IPS-18c (cell line): Measurements from ENCODE around the gene TMEM184A.

Experiments
- H3K4me3 ChIP-seq: 2 replicates; pipeline ENCODE4 v1.7.0; 2013; ENCODE audit warnings: low read depth, mild to moderate bottlenecking, low read length, moderate library complexity; ENCODE audit not compliant: insufficient read depth
- H3K9me3 ChIP-seq: one replicate; pipeline ENCODE4 v1.6.1; 2013; ENCODE audit warnings: mild to moderate bottlenecking, low read length, moderate library complexity; ENCODE audit not compliant: control insufficient read depth, insufficient read depth

The TMEM184A gene

DNA sequence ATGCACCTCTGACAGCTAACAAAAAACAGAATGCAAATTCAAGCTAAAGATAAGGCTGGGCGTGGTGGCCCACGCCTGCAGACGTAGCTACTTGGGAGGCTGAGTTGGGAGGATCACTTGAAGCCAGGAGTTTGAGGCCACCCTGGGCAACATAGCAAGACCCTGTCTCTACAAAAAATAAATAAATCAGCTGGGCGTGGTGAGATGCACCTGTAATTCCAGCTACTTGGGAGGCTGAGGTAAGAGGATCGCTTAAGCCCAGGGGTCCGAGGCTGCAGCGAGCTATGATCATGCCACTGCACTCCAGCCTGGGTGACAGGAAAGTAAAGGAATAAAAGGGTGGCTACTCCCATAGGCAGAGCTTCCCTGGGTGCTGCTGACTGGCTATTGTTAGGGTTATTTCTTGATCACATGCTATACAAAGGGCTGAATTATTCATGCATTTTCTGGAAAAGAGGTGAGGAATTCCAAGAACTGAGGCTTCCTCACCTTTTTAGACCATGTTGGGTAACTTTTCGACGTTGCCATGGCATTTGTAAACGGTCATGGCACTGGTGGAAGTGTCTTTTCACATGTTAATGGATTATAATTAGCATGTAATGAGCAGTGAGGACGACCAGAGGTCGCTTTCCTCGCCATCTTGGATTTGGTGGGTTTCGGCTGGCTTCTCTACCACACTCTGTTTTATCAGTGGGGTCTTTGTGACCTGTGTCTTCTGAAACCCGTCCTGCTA lies 20.7 kb upstream of the TMEM184A start:
- Histone ChIP-seq H3K9me3 (no peaks in the 10 kb centered on the region), H3K4me3 (no peak overlapping the region)

DNA sequence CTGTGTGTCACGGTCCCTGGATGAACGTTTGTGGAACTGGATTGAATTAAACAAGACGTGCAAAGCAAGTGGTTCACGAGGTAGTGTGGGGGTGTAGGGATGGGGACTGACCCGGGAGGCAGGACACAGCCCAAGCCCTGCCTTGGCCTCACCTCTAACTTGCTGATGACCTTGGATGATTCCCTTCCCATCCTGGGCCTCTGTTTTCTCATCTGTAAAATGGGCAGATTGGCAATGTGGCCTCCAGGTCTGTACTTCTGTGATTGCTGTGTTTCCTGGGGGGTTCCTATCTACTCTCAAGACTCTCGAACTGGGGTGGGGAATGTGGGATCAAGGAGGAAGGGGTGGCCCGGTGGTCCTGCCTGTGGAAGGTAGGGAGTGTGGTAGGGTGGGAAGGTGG lies 19.8 kb upstream of the TMEM184A start:
- Histone ChIP-seq H3K9me3 (no peaks in the 10 kb centered on the region), H3K4me3 (no peak overlapping the region)

DNA sequence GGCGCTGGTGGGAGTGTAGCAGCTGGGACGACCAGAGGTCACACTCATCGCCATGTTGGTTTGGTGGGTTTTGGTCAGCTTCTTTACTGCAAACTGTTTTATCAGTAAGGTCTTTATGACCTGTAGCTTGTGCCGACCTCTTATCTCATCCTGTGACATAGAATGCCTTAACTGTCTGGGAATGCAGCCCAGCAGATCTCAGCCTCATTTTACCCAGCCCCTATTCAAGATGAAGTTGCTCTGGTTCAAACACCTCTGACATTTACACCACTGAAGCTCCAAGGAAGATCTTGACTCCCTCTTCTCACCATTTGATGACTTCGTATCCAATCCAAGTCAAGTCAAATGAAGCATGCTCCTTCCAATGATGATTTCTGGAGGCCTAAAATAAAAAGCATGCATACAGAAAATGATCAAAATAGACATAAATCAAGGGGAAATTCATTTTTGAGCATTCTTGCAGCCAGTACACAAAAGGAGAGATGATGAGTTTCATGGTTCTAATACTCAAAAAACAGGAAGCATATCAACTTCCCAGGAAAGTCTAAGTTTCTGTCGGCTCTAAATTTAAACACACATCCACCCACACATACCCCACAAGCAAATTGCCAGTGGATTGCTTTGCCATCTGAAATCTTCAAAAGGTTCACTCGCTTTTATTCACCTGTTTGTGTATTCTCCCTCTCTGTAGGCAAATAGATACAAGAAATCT lies 16.3 kb upstream of the TMEM184A start:
- peaks cover 2% of the 10 kb centered on the region for H3K9me3 ChIP-seq
- no peak overlapping the region for H3K4me3 ChIP-seq

DNA sequence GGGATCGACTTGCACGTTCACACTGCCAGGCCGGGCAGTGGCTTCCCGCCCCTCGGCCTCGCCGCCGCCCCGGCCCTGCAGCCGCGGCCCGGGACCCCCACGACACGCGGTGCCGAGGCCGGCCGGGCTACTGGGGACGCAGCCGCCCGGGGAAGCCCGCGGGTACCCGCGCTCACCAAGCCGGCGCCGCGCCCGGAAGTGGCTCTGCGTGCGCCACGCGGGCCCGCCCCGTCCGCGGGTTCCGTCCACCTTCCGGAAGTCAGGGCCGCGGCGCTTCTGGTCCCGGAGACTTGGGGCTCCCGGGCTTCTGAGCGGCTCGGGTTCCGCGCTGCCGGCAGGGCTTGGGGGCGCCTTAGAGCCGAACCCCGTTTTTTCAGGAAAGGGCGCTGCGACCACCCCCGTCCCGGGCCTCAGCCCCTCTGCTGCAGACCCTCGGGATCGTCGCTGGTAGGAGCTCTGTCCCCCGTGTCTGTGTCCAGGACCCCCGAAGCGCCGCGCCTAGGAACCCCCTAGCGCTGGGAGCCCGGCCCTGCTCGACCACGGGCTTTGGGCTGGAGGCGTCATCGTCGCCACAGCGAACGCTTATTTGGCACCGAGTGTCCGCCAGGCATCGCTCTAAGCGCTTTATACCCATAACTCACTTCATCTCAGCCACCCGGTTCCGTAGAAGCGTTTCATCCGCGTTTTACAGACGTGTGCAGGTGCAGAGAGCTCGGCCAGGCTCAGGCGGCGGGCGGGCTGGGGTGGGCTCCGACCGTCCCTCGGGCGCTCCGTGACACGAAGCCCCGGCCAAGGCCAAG lies 14.0 kb upstream of the TMEM184A start, which contains the start of gene PSMG3:
Gene PSMG3, minus strand, starts transcription at position 200 of the 800 bp plus-strand sequence. CDS start 693 bp downstream, outside the sequence.
- Histone ChIP-seq H3K4me3 (peak within 1 kb of the TSS; percentile 54), H3K9me3 (peaks cover 2% of the 10 kb centered on the region)

DNA sequence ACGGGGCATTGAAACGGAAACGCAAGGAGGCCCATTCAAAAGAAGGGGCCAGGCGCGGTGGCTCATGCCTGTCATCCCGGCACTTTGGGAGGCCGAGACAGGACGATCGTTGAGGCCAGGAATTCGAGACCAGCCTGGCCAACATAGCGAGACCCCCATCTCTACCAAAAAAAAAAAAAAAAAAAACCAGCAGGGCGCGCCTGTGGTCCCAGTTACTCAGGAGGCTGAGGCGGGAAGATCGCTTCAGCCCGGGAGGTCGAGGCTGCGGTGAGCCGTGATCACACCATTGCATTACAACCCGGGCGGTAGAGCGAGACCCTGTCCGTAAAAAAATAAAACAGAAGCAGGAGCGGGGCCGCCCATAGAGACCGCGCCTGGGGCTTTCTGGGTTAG lies 13.4 kb upstream of the TMEM184A start:
- peaks cover 2% of the 10 kb centered on the region for H3K9me3 ChIP-seq
- H3K4me3 ChIP-seq = peak overlapping the region; percentile 54

DNA sequence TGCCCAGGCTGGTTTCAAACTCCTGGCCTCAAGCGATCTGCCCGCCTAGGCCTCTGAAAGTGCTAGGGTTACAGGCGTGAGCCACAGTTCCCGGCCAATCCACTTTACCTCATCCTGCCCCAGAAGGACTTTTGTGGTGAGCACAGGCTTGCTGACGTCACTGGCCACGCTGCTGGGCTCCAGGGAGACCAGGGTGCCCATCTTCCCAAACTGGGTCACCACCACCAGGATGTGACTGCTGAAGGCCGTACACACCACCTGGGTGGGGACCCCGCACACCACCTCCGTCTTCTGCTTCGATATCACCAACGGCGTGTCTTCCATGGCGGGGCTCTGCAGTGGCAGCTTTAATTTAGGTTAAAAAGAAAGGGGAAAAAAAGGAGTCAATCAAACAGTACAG lies 13.0 kb upstream of the TMEM184A start:
- Histone ChIP-seq H3K4me3 (0 out of 2 replicates have a peak overlapping the region, but pooled peaks have one; percentile 54), H3K9me3 (peaks cover 2% of the 10 kb centered on the region)

DNA sequence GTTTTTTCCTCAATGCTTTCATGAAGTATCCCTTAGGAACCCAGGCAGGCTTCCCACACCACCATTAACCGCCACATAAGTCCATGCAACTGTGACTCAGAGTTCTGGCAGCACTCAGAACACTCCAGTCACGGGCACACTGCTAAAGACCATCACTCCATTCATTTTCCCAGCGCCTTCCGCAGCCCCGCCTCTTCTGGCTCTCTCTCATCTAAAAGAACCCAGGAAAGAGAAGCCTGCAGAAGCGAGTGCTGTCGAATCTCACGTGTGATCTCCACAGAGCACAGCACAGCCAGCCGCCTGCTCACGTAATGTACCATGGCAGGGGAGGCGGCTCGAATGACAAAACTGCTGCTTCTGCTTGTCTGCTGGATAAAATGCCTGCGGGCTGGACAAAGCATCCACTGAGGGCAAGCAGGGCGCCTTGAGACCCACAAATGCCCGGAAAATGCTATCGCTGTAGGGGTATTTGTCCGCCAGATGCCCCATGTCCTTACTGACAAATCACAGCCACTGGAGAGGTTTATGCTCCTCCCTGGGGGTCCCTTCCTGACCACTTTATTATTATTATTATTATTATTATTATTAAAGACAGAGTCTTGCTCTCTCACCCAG lies 12.0 kb upstream of the TMEM184A start:
- Histone ChIP-seq H3K4me3 (no peak overlapping the region; the same call in 1 of the 2 replicates), H3K9me3 (peaks cover 2% of the 10 kb centered on the region)

DNA sequence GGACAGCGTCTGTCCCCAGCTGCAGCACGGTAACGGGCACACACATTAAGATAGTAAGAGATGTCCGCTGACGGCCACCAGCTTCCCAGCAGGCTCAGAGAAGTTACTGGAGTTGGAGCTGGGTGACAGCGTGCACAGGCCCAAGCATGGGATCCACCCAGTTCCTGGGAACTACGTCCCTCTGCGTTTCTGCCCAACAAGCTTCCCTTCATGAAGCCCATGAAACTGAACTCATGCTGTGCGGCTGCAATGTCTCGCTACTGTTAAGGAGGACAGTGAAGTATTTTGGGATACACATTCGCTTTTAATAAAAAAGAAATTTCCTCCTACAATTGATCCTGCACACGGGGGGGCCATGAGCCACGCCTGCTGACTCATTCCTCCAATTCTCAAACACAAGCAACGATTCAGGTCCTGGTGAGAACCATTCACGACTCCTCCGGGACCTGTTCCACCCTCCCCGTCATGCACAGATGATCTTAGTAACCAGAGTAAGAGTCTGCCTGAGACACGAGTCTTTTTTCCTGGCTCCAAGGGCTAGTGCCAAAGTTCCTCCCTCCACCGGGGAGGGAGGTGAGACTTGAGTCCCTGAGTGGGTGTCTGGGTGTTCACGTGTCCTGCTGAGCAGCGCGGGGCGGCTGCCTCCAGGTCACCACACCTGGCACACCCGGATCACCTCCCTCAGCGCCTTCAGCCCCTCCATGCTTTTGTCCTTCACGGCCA lies 11.2 kb upstream of the TMEM184A start:
- no peak overlapping the region for H3K4me3 ChIP-seq
- H3K9me3 ChIP-seq = peaks cover 2% of the 10 kb centered on the region

DNA sequence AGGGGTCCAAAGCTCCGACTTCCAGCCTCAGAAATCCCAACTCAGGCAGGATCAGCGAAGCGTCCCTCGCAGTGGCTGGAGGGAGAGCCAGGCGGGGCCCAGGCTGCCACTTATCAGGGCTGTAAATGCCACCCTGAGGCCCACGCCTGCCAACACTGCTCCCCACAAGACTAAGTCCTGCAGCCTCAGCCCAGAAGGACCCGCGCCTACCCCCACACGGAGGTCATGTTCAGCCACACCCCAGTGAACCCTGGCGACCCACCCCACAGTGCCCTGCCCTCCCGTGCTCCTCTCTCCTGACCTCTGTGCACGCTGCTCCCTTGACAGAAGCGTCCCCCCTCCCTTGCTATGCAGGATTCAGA lies 10.7 kb upstream of the TMEM184A start:
- Histone ChIP-seq H3K4me3 (no peak overlapping the region), H3K9me3 (peaks cover 2% of the 10 kb centered on the region)

DNA sequence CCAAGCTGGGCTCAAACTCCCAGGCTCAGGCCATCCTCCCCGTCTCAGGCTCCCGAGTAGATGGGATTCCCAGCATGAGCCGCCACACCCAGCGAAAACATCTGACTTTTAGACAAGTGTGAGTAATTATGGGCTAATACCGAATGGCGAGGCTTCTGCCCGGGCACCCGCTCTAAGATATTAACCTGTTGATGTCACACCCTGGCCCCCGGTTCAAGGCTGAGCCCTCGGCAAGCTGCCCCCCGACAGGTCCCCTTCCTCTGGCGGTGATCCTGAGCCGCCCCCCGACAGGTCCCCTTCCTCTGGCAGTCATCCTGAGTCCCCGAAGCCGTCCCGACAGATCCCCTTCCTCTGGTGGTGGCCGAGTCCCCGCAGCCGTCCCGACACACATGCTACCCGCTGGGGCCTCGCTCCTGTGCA lies 8.6 kb upstream of the TMEM184A start:
- Histone ChIP-seq H3K9me3 (peaks cover 2% of the 10 kb centered on the region), H3K4me3 (no peak overlapping the region)

DNA sequence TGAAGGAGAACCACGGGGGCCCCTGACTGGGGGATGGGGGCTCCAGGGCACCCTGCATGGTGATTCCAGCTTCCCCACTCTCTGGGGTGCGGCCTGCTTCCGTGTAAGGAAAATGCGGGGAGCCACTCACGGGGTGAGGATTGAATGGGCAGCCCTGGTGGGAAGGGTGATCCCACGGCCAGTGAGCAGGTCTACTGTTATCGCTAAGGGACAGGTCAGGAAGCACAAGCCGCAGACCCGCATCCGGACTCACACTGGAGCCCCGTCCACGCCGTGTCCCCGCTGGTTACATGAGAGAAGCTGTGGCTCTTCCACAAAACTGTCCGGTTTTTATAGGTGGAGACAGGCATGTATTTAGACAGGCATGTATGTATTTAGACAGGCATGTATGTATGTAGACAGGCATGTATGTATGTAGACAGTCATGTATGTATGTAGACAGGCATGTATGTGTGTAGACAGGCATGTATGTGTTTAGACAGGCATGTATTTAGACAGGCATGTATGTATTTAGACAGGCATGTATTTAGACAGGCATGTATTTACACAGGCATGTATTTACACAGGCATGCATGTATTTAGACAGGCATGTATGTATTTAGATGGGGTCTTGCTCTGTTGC lies 8.1 kb upstream of the TMEM184A start:
- H3K9me3 ChIP-seq = no peaks in the 10 kb centered on the region
- no peak overlapping the region for H3K4me3 ChIP-seq

DNA sequence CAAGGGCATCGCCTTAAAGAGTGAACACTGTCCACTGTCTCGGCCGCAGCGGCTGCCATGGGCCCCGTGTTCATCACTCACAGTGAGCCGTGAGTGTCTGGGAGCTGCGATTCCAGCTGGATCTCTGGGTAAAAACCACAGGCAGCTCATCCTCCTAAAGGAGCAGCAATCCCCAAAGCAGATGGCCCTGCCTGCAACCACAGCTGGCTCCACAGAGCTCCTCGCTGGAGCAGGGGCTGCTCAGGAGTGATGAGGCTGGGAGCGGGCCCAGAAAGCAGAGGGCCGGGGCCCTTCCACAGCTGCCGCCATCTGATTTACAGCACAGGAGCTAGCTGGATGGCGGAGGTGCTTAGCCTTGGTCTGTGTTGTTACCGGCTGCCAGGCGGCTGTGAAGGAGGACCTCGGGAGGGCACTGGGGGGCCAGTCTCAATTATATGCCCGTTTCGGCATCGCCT lies 6.6 kb upstream of the TMEM184A start:
- Histone ChIP-seq H3K4me3 (no peak overlapping the region), H3K9me3 (no peaks in the 10 kb centered on the region)

DNA sequence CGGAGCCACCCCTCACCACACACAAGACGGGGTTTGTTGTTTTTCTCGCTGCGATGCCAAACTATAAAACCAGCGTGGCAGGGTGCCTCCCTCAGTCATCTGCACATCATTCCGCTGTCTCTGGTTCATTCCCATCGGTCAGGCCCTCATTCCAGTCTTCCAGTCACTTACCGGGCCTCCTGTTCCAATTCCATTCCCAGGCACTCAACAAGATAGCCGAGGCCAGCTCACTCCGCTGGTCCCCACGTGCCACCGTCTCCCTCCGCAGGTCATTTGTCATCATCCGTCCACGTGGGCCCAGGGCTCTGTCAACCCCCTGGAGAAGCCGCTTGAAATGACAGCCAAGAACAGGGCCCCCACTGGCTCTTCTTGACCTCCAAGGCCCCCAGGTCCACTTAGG lies 6.1 kb upstream of the TMEM184A start:
- H3K9me3 ChIP-seq = no peaks in the 10 kb centered on the region
- H3K4me3 ChIP-seq = no peak overlapping the region

DNA sequence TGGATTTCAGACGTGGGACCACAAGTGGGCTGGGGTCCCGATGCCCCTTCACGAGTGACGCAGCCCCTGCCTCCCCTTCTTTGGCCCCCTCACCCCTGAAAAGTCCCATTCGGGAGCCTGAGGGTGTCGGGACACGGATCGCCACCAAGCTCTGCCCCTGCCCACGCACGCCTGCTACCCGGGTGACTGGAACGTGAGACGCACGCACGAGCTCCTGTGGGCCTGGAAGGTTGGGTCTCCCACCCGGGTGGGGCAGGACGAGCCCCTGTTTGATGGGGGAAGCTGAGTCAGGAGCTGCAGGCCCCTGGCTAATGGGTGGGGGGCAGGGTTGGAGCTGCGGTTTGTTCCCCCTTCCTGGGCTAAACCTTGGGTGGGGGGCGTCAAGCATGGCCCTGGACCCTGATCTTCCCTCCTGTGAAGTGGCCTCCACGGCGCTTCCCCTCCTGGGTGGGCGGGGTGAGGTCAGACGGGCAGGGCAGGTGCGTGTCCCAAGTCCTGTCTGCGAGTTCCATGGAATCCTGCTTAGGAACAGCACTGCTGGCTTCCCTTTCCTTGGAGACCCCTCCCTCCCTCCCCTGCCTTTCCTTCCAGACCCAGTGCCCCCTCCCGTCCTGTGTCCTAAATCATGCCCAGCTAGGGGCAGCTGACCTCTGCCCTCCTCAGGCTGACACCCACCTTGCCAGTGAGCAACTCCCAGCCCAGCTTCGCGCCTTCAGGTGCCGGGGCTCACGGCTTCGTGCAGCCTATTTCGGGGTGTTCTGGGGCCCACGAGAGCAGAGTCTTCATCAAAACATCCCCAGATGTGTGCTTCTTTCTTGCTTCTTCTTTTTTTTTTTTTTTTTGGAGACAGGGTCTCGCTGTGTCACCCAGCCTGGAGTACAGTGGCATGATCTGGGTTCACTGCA lies 5.3 kb upstream of the TMEM184A start:
- Histone ChIP-seq H3K9me3 (no peaks in the 10 kb centered on the region), H3K4me3 (no peak overlapping the region)

DNA sequence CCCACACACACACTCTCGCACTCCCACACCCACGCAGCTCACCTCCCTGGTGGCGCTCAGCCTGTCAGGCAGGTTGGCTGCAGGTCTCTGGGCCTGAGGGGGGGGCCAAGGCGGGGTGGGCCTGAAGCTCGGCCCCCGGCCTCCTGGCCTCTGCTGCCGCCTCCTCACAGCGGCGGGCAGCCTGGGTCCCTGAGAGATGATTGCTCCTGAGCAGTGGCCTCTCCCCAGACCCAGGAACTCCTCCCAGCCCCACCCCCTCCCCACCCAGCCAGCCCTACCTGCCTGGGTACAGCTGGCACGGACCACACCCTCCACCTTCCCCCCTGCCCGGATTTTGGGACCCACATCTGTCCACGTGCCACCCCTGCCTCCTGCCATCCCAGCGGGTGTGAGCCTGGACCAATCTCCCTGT lies 4.6 kb upstream of the TMEM184A start:
- Histone ChIP-seq H3K9me3 (no peaks in the 10 kb centered on the region), H3K4me3 (no peak overlapping the region)
